ENCODE measurements around the gene FIG4.

- TF ChIP-seq, protein P1, sequence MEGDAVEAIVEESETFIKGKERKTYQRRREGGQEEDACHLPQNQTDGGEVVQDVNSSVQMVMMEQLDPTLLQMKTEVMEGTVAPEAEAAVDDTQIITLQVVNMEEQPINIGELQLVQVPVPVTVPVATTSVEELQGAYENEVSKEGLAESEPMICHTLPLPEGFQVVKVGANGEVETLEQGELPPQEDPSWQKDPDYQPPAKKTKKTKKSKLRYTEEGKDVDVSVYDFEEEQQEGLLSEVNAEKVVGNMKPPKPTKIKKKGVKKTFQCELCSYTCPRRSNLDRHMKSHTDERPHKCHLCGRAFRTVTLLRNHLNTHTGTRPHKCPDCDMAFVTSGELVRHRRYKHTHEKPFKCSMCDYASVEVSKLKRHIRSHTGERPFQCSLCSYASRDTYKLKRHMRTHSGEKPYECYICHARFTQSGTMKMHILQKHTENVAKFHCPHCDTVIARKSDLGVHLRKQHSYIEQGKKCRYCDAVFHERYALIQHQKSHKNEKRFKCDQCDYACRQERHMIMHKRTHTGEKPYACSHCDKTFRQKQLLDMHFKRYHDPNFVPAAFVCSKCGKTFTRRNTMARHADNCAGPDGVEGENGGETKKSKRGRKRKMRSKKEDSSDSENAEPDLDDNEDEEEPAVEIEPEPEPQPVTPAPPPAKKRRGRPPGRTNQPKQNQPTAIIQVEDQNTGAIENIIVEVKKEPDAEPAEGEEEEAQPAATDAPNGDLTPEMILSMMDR (IDR thresholded peaks at IDR 0.05; ENCODE audit: poor library complexity): no peak
- no peak for TF ChIP-seq EZH2 (IDR thresholded peaks at IDR 0.05; ENCODE audit: borderline replicate concordance)
- TF ChIP-seq EZH2phosphoT487 (IDR thresholded peaks at IDR 0.05; ENCODE audit: low read depth, severe bottlenecking, unreplicated experiment): no peak
These were observed 12.9 kb upstream of the FIG4 start for GRCh38 chr6:109678240-109678639.
